OCI-LY7 (cell line): ENCODE data around the gene P3R3URF.
A peak's percentile ranks its signal among the peaks of the same experiment; 100 is the strongest.

ENCODE experiments used
- EZH2phosphoT487 ChIP-seq: fragments of 200-600 bp; sonication (generic); IDR thresholded peaks from 2 replicates; pipeline ENCODE4 v1.6.1; 2018; ENCODE audit warnings: low read depth, borderline replicate concordance, mild to moderate bottlenecking, mixed run types, antibody characterized with exemption, low read length, moderate library complexity, mixed read lengths
- TF ChIP-seq, protein P1 (sequence below): fragments of 200-600 bp; sonication (generic); conservative IDR thresholded peaks from 2 replicates; pipeline ENCODE4 v1.5.1; 2014; ENCODE audit warnings: mild to moderate bottlenecking, antibody characterized with exemption, low read length, moderate library complexity, mixed read lengths

- TF ChIP-seq, protein P1, sequence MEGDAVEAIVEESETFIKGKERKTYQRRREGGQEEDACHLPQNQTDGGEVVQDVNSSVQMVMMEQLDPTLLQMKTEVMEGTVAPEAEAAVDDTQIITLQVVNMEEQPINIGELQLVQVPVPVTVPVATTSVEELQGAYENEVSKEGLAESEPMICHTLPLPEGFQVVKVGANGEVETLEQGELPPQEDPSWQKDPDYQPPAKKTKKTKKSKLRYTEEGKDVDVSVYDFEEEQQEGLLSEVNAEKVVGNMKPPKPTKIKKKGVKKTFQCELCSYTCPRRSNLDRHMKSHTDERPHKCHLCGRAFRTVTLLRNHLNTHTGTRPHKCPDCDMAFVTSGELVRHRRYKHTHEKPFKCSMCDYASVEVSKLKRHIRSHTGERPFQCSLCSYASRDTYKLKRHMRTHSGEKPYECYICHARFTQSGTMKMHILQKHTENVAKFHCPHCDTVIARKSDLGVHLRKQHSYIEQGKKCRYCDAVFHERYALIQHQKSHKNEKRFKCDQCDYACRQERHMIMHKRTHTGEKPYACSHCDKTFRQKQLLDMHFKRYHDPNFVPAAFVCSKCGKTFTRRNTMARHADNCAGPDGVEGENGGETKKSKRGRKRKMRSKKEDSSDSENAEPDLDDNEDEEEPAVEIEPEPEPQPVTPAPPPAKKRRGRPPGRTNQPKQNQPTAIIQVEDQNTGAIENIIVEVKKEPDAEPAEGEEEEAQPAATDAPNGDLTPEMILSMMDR = peak; percentile 69
- no peak for TF ChIP-seq EZH2phosphoT487
These were observed 21.9 kb upstream of the P3R3URF start, which contains the start of gene POMGNT1 for GRCh38 chr1:46197964-46198811.
